Stimulated activated CD4-positive, alpha-beta T cell treated with anti-CD3 and anti-CD28 coated beads, Interleukin-12 subunit alpha, Interleukin-12 subunit beta, amount 100 ng/mL, for 4 hours (primary cell): ENCODE data around the gene CARD19.
A peak's percentile ranks its signal among the peaks of the same experiment; 100 is the strongest.

ENCODE experiments used
- DNase-seq: peaks from one replicate; pipeline ENCODE4 v3.0.0-alpha.2; 2020

The CARD19 gene

GRCh38 chr9:93134740-93135444, 38.9 kb downstream of the CARD19 start:
- DNase-seq: no peak

- no peak for DNase-seq
Measured at GRCh38 chr9:93136011-93136440, 40.0 kb downstream of the CARD19 start.

GRCh38 chr9:93137362-93137761, 41.3 kb downstream of the CARD19 start:
- DNase-seq: no peak

- DNase-seq: no peak
Measured at GRCh38 chr9:93138171-93138764, 42.3 kb downstream of the CARD19 start.

GRCh38 chr9:93139365-93140182, 43.6 kb downstream of the CARD19 start:
- DNase-seq: no peak

- DNase-seq: no peak
Measured at GRCh38 chr9:93141771-93142483, 45.9 kb downstream of the CARD19 start.

- DNase-seq: no peak
Measured at GRCh38 chr9:93143830-93144530, 48.0 kb downstream of the CARD19 start.

GRCh38 chr9:93146696-93147095, 50.7 kb downstream of the CARD19 start:
- DNase-seq: peak; percentile 38

GRCh38 chr9:93147632-93148031, 51.6 kb downstream of the CARD19 start:
- DNase-seq: no peak

GRCh38 chr9:93148721-93149120, 52.7 kb downstream of the CARD19 start:
- no peak for DNase-seq

GRCh38 chr9:93149361-93149760, 53.3 kb downstream of the CARD19 start:
- DNase-seq: no peak

- no peak for DNase-seq
Measured at GRCh38 chr9:93151097-93151784, 55.2 kb downstream of the CARD19 start.

- no peak for DNase-seq
Measured at GRCh38 chr9:93154293-93154903, 58.4 kb downstream of the CARD19 start.

GRCh38 chr9:93155716-93156474, 59.9 kb downstream of the CARD19 start:
- no peak for DNase-seq

- no peak for DNase-seq
Measured at GRCh38 chr9:93156475-93157008, 60.5 kb downstream of the CARD19 start.

GRCh38 chr9:93159601-93160471, 63.8 kb downstream of the CARD19 start:
- DNase-seq: peak; percentile 76

- DNase-seq: no peak
Measured at GRCh38 chr9:93161786-93162562, 66.0 kb downstream of the CARD19 start.
